Right atrium auricular region (tissue), 2 donors: ENCODE measurements around the gene GET4. TPM values are rescaled to one million over a fixed set of nuclear protein-coding genes. Genes with fewer than 3 reads are reported as not detected.

Experiments used
- DNase-seq: peaks from one replicate; pipeline ENCODE4 v3.0.0-alpha.2; 2019; ENCODE audit warnings: low spot score
- H3K27ac ChIP-seq, 2 donors: fragments of 200-600 bp; sonication (generic); 1 replicate in 1 of 2; 2 replicates in 1 of 2; pipeline ENCODE4 v1.5.1; 2016 to 2019
- H3K27me3 ChIP-seq, 2 donors: fragments of 200-600 bp; sonication (generic); one replicate each; pipeline versions ENCODE4 v1.5.1 to v1.6.0; 2017 to 2019
- H3K36me3 ChIP-seq: fragments of 200-600 bp; sonication (generic); one replicate; pipeline ENCODE4 v1.5.1; 2016
- H3K4me1 ChIP-seq, 2 donors: fragments of 200-600 bp; sonication (generic); one replicate each; pipeline versions ENCODE4 v1.5.1 to v1.6.0; 2017 to 2019
- H3K4me3 ChIP-seq, 2 donors: fragments of 200-600 bp; sonication (generic); 1 replicate in 1 of 2; 2 replicates in 1 of 2; pipeline ENCODE4 v1.5.1; 2017 to 2019; ENCODE audit warnings: mild to moderate bottlenecking in 1 of 2, moderate library complexity in 1 of 2
- H3K9me3 ChIP-seq, 2 donors: fragments of 200-600 bp; sonication (generic); one replicate each; pipeline ENCODE4 v1.5.1; 2019
- total RNA-seq, 2 donors: library from RNA; depleted of rRNA; stranded (reverse); fragments of >200 nt; gene quantifications; one replicate each; pipeline ENCODE4 v1.1.0, GENCODE V29; 2016
- TF ChIP-seq, protein P1 (sequence below), 2 donors: fragments of 200-600 bp; sonication (generic); IDR thresholded peaks; one replicate each; pipeline ENCODE4 v1.5.1; 2019; ENCODE audit warnings: antibody characterized with exemption in 2 of 2

GET4 gene
- total RNA-seq, 2 donors from 2014 or later = 16.1 to 19.7 TPM

DNA sequence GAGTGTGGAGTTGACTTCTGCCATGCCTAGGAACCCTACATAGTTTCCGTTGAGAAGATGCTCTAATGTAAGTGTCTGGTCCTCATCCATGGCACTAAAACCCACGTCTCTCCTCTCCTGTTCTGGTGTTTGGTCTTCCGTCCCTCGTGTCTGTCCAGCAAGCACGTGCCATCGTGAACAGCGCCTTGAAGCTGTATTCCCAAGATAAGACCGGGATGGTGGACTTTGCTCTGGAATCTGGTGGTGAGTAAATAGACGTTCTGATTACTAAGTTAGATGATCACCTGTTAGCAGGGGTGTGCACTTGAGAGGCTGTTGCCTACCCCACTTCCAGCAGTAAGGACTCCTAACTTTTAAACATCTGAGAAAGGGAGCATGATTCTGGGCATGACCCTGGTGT is 15.1 kb upstream of the GET4 start:
- Histone ChIP-seq H3K27me3 (no peaks in the 10 kb centered on the region), H3K27ac (no peak overlapping the region), H3K36me3 (peaks cover 75% of the 10 kb centered on the region), H3K4me1 (no peaks in the 10 kb centered on the region), H3K4me3 (no peak overlapping the region), H3K9me3 (no peaks in the 10 kb centered on the region)
- no peak for DNase-seq
- TF ChIP-seq, protein P1, sequence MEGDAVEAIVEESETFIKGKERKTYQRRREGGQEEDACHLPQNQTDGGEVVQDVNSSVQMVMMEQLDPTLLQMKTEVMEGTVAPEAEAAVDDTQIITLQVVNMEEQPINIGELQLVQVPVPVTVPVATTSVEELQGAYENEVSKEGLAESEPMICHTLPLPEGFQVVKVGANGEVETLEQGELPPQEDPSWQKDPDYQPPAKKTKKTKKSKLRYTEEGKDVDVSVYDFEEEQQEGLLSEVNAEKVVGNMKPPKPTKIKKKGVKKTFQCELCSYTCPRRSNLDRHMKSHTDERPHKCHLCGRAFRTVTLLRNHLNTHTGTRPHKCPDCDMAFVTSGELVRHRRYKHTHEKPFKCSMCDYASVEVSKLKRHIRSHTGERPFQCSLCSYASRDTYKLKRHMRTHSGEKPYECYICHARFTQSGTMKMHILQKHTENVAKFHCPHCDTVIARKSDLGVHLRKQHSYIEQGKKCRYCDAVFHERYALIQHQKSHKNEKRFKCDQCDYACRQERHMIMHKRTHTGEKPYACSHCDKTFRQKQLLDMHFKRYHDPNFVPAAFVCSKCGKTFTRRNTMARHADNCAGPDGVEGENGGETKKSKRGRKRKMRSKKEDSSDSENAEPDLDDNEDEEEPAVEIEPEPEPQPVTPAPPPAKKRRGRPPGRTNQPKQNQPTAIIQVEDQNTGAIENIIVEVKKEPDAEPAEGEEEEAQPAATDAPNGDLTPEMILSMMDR (IDR thresholded peaks at IDR 0.05) = no peak

DNA sequence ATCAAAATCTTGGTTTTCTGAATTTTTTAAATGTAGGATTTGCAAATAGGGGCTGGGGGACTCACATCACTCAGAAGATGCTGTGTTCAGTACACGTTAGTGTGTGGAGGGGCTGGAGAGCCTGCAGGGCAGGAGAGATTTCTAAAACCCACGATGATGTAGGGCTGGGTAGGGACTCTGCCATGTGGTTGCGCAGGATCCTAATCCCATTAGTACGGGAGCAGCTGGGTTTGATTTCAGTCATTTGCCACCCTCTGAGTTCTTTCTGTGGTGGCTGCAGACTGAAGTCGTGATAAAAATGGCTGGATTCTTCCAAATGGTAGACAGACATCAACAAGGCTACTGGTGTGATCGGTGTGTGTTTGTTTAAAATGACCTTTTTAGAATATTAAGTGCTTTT is 14.2 kb upstream of the GET4 start:
- H3K4me1 ChIP-seq = peaks cover 0 to 6% of the 10 kb centered on the region in 2 donors
- H3K36me3 ChIP-seq = peaks cover 69% of the 10 kb centered on the region
- TF ChIP-seq, protein P1 (IDR thresholded peaks at IDR 0.05) = no peak
- no peaks in the 10 kb centered on the region for H3K27me3 ChIP-seq
- no peak overlapping the region for H3K27ac ChIP-seq
- no peak overlapping the region for H3K4me3 ChIP-seq
- no peak for DNase-seq
- H3K9me3 ChIP-seq = no peaks in the 10 kb centered on the region

DNA sequence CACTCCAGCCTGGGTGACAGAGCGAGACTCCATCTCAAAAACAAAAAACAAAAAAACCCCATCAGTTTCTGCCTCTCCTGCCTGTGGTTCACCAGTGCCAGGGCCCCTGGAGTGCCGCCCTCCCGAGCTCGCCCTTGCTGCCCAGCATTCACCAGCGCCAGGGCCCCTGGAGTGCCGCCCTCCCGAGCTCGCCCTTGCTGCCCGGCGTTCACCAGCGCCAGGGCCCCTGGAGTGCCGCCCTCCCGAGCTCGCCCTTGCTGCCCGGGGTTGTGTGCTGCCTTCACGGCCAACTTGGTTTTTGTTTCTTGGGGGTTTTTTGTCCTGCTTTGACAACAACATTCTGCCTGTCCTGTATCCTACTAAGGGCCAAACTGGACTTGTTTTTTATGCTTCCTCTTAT is 13.2 kb upstream of the GET4 start:
- no peak for DNase-seq
- Histone ChIP-seq H3K4me3 (no peak overlapping the region), H3K4me1 (peaks cover 0 to 15% of the 10 kb centered on the region in 2 donors)

DNA sequence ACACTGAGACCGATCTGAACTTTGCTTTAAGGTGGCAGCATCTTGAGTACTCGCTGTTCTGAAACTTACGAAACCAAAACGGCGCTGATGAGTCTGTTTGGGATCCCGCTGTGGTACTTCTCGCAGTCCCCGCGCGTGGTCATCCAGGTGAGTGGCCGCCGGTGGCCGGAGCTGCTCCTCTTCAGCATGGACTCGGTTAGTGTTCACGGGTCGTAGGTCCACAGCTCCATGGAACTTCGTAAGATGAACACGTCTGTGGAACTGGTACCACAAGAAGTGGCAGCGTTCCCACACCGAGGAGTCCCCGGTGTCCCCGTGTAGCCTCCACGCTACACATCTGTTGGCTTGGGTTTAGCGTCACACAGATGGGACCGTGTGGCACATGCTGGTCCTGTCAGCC is 10.4 kb upstream of the GET4 start:
- H3K36me3 ChIP-seq = peaks cover 54% of the 10 kb centered on the region
- no peak overlapping the region for H3K4me3 ChIP-seq
- peak overlapping the region; percentile 89 to 94 for H3K27ac ChIP-seq
- no peaks in the 10 kb centered on the region for H3K9me3 ChIP-seq
- H3K27me3 ChIP-seq = no peaks in the 10 kb centered on the region
- TF ChIP-seq, protein P1 (IDR thresholded peaks at IDR 0.05) = no peak
- DNase-seq = no peak
- peaks cover 0 to 18% of the 10 kb centered on the region in 2 donors for H3K4me1 ChIP-seq

More for the DNA sequence above, 13.2 kb upstream of the GET4 start:
- TF ChIP-seq, protein P1 (IDR thresholded peaks at IDR 0.05) = no peak
- Histone ChIP-seq H3K27me3 (no peaks in the 10 kb centered on the region), H3K9me3 (no peaks in the 10 kb centered on the region), H3K36me3 (peaks cover 69% of the 10 kb centered on the region), H3K27ac (no peak overlapping the region)

DNA sequence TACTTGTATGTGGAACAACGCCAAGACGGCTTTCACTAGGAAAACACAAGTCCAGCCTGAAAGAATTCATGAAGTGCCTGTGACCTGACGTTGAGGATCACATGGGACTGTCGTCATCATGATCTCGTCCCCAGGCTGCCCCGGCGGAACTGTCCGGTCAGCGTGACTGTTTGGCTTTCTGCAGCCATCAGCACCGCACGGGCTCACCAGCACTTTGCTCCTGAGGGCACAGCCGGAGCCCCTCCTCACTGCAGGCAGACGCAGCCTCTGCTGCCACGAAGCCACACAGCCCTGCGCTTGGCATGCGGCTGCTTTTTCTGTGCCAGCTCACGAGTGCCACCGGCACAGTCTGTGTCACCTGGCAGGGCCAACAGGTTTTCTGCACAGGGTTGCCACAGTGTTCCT is 9.4 kb upstream of the GET4 start:
- Histone ChIP-seq H3K27me3 (no peaks in the 10 kb centered on the region), H3K36me3 (peaks cover 51% of the 10 kb centered on the region), H3K4me1 (peaks cover 0 to 20% of the 10 kb centered on the region in 2 donors), H3K9me3 (no peaks in the 10 kb centered on the region), H3K27ac (peak overlapping the region; percentile 89 to 94), H3K4me3 (no peak overlapping the region)
- DNase-seq = peak; percentile 82
- TF ChIP-seq, protein P1 (IDR thresholded peaks at IDR 0.05) = no peak
